HS-27A (cell line): ENCODE measurements around the gene ZSCAN16.
"Not testable (repeated sequence)": the region's sequence is repeated elsewhere in the genome, so short reads cannot be mapped to it uniquely, and the experiment has no call there.

Experiments used
- DNase-seq: peaks from one replicate; pipeline ENCODE4 v3.0.0-alpha.2; 2012; ENCODE audit warnings: low read depth, missing footprints

Gene ZSCAN16

DNA sequence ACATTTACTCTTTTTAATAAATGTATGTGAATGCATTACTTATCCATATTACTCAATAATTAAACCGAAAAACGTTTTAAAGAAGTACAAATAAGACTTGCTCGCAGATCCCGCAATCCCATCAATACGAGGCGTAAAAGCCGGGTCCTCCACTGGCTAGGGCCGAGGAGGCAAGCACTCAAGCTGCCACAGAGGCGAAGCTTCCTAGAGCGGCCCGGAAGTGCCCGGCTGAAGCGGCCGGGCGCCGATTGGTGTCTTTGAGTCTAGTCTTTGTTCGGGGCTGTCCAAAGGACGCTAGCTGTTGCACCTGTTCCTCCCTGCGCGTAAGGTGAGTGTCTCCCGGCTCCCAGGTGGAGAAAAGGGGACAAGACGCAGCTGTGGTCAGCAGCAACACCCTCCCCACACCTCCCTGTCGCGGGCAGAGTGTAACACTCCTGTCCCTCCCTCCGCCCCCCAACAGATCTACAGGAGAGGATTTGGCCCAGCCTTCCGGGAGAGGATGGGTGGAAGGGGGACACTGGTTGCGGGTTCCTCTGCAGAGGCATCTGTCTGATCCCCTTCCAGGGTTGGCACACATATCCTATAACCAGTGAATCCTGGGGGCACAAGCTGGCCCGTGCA, at the start of gene ZSCAN16:
TSS of gene ZSCAN16 (plus strand) at position 260 of the 621 bp plus-strand sequence. CDS start 835 bp downstream, outside the sequence.
- DNase-seq: no peak

DNA sequence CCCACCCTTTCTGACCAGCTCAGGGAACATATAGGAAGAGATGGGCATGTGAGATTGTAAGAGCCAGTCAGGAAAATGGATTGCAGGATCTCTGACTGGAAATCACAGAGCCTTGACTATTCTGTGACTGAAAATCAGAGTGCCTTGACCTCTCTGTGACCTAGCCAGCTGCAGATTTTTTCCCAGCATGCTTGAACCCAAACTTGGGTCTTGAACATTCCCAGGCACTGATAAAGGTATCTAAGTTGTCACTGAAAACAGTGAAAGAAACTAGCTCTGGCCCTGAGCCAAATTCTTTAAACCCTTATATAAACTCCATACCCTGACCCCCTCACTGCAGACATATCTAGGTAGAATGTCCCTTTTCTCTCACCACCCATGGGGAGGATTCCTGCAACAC, 46.4 kb upstream of the ZSCAN16 start:
- DNase-seq: no peak

- no peak for DNase-seq
These were observed 45.6 kb upstream of the ZSCAN16 start for GRCh38 chr6:28078836-28079235.

- not testable (repeated sequence) for DNase-seq
These were observed 44.1 kb upstream of the ZSCAN16 start, which contains the start of gene ZNF165 for GRCh38 chr6:28080381-28080630. ZNF165 (plus strand) TSS chr6:28080568; CDS start chr6:28085481, 4,913 bp downstream.

- peak; percentile 98 for DNase-seq
These were observed 43.6 kb upstream of the ZSCAN16 start for GRCh38 chr6:28080631-28081485.

- no peak for DNase-seq
These were observed 43.0 kb upstream of the ZSCAN16 start for GRCh38 chr6:28081486-28081751.

GRCh38 chr6:28082939-28083338, 41.5 kb upstream of the ZSCAN16 start:
- DNase-seq: no peak

DNA sequence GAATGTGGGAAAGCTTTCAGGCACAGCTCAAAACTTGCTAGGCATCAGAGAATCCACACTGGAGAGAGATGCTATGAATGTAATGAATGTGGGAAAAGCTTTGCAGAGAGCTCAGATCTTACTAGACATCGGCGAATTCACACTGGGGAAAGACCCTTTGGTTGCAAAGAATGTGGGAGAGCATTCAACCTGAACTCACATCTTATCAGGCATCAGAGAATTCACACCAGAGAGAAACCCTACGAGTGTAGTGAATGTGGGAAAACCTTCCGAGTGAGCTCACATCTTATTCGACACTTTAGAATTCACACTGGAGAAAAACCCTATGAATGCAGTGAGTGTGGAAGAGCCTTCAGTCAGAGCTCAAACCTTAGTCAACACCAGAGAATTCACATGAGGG, 35.4 kb upstream of the ZSCAN16 start:
- DNase-seq: no peak

DNA sequence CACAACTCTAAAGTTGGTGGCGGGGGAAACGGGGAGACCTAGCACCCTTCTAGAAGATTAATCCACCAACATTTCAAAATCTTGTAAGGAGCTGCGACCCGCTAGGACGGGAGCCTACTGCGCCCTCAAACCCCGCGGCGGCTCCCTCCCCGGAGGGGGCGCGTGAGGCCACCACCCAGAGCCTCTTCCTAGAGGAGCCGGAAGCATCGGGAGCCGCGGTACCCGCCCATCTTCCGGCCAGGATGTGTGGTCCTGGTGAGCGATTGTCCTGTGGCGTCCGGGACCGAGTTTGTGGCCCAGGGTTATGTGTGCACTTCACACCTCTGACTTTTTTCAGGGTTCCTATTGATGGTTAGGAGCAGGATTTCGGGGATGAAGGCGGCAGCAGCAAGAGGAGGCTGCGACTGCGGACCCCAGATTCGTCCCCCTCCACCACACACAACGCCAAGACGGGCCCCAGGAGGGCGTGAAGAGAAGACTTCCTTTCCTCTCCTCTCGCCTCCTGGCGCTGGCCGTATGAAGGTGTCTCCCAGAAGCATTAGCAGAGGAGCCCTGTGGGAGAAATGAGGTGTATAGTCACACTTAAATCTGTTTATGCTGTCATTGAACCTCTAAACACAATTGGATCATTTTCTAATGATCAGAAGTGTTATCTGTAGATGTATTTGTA, 33.4 kb upstream of the ZSCAN16 start:
- DNase-seq: no peak

- DNase-seq: not testable (repeated sequence)
These were observed 22.2 kb upstream of the ZSCAN16 start for GRCh38 chr6:28102222-28102621.

GRCh38 chr6:28102699-28103098, 21.7 kb upstream of the ZSCAN16 start:
- DNase-seq: not testable (repeated sequence)

GRCh38 chr6:28104392-28105244, 19.8 kb upstream of the ZSCAN16 start:
- DNase-seq: peak; percentile 36

- DNase-seq: no peak
These were observed 19.2 kb upstream of the ZSCAN16 start for GRCh38 chr6:28105245-28105639.

DNA sequence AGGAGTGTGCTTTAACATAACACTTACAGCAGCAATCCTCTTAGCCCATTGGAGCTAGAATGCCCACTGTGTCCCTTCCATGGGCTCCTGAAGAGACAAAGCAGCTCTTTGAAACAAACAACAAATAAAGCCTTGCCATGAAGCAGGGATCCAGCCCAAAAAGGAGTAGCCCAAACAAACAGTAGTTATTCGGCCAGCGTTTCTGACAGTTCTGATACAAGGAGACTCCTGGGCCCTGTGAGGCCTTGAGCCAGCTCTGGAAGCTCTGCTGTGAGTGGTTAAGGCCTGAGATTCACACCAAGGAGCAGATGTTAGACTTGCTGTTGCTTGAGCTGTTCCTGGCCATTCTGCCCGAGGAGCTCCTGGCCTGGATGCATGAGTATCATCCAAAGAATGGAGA, 16.9 kb upstream of the ZSCAN16 start:
- no peak for DNase-seq

GRCh38 chr6:28111964-28112363, 12.4 kb upstream of the ZSCAN16 start:
- no peak for DNase-seq

DNA sequence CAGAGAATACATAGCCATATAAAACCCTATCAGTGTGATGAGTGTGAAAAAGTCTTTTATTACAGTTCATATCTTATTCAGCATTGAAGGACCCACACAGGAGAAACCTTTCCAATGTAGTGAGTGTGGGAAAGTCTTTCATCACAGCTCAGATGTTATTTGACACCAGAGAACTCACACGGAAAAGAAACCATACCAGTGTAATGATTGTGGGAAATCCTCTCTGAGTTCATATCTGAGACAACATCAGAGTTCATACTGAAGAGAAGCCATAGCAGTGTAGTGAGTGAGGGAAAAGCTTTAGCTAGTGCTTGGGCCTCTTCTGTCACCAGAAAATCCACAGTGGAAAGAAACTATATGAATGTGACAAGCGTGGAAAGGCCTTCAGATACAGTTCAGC, 8.6 kb upstream of the ZSCAN16 start:
- no peak for DNase-seq

GRCh38 chr6:28117386-28118050, 6.9 kb upstream of the ZSCAN16 start:
- DNase-seq: no peak

DNA sequence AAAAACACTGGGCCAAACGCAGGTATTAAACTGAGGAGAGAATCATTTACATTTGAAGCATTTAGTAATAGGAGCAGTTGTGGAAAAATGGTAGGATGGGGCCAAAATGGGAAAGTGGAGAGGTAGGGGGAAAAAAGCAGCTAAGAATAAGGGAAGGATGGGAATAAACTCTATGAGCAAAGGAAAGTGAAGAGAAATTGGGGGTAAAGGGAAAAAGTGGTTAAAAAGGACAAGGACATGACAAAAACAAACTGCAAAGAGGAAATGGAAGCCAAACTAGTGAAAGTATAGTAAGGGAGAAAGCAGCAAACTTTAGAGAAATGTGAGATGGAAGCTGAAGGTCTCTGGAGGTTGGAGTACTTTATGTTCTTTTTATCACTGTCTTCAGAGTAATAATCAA, 6.2 kb upstream of the ZSCAN16 start:
- DNase-seq: no peak

DNA sequence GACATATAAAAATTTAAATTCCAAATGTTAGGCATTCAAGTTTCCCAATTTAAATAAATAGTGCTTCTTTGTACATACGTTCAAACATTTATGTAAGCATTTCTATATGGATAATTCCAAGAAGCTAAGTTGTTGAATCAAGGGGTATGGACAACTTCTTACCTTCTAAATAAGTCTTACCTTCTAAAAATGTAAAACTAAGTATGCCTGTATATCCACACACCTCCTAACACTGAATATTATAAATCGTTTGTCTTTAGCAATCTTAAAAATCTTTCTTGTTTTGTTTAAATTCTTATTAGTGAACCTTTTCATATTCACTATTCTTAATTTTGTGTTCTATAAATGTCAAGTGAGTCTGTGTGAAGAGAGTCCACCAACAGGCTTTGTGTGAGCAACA, 2.5 kb upstream of the ZSCAN16 start:
- no peak for DNase-seq

DNA sequence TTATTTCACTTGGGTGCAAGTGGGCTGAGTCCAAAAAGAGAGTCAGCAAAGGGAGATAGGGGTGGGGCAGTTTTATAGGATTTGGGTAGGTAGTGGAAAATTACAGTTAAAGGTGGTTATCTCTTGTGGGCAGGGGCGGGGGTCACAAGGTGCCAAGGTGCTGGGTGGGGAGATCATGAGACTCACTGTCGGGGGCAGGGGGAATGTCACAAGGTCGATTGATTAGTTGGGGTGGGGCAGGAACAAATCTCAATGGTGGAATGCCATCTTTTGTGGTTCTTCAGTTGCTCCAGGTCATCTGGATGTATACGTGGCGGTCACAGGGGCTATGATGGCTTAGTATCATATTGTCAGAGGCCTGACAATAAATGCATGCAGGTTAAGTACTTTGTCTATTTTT, 2.1 kb upstream of the ZSCAN16 start:
- not testable (repeated sequence) for DNase-seq

DNA sequence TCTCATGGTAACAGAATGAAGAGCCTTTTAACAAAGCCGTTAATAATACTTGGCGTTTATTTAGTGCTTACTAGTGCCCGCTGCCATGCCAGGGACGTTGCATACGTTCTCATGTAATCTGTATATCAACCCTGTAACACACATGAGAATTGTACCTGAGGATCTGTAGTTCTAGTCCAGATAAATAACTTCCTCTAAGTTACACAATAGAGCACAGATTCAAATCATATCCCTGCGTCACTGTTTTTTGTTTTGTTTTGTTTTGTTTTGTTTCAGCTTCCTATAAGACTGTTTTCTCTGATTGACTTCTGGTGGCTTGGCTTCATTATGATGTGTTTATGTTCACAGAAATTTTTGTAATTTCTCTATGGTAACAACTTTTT, 553 bp downstream of the ZSCAN16 start:
- DNase-seq: no peak

DNA sequence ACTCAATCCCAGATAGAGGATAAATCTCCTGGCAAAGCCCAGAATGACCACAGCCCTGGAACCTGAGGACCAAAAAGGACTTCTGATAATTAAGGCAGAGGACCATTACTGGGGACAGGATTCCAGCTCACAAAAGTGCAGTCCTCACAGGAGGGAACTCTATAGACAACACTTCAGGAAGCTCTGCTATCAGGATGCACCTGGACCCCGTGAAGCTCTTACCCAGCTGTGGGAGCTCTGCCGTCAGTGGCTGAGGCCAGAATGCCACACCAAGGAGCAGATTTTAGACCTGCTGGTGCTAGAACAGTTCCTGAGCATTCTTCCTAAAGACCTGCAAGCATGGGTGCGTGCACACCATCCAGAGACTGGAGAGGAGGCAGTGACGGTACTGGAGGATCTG, 992 bp downstream of the ZSCAN16 start:
- DNase-seq: no peak
